ENCODE data around the gene TNXB.

DNA sequence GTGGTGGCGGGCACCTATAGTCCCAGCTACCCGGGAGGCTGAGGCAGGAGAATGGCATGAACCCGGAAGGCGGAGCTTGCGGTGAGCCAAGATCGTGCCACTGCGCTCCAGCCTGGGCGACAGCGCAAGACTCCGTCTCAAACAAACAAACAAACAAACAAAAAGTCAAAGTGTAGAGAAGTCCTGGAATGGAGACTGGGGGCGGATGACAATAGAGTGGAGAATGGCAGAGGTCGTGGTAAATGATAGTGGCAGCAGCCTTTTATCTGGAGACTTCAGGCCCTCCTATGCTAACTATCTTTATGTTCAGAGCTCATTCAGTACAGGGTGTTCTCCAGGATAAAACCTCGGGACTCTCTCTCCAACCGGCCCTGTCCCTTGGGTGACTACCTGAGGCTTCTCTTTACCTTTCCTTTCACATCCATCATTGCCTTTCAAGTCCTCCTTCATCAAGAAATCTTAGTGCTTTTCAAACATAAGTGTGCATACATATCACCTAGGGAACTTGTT, 22.4 kb upstream of the TNXB start:
- TF ChIP-seq, protein P1, sequence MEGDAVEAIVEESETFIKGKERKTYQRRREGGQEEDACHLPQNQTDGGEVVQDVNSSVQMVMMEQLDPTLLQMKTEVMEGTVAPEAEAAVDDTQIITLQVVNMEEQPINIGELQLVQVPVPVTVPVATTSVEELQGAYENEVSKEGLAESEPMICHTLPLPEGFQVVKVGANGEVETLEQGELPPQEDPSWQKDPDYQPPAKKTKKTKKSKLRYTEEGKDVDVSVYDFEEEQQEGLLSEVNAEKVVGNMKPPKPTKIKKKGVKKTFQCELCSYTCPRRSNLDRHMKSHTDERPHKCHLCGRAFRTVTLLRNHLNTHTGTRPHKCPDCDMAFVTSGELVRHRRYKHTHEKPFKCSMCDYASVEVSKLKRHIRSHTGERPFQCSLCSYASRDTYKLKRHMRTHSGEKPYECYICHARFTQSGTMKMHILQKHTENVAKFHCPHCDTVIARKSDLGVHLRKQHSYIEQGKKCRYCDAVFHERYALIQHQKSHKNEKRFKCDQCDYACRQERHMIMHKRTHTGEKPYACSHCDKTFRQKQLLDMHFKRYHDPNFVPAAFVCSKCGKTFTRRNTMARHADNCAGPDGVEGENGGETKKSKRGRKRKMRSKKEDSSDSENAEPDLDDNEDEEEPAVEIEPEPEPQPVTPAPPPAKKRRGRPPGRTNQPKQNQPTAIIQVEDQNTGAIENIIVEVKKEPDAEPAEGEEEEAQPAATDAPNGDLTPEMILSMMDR (IDR thresholded peaks at IDR 0.05; ENCODE audit: low read depth, low read length), result no peak
- TF ChIP-seq EZH2phosphoT487 (IDR thresholded peaks at IDR 0.05; ENCODE audit: low read depth), result no peak

Data from OCI-LY3 (cell line).